GM12873 (cell line): ENCODE results near the gene WRAP73.

Experiments used
- TF ChIP-seq, protein P1 (sequence below): IDR thresholded peaks from 2 replicates; pipeline ENCODE4 v1.5.1; 2012; ENCODE audit warnings: low read depth, mild to moderate bottlenecking, moderate library complexity, low read length, control low read depth; ENCODE audit not compliant: insufficient read depth; ENCODE audit errors: missing control alignments

Gene WRAP73

GRCh38 chr1:3631320-3632260 is 18.3 kb downstream of the WRAP73 start:
- TF ChIP-seq, protein P1, sequence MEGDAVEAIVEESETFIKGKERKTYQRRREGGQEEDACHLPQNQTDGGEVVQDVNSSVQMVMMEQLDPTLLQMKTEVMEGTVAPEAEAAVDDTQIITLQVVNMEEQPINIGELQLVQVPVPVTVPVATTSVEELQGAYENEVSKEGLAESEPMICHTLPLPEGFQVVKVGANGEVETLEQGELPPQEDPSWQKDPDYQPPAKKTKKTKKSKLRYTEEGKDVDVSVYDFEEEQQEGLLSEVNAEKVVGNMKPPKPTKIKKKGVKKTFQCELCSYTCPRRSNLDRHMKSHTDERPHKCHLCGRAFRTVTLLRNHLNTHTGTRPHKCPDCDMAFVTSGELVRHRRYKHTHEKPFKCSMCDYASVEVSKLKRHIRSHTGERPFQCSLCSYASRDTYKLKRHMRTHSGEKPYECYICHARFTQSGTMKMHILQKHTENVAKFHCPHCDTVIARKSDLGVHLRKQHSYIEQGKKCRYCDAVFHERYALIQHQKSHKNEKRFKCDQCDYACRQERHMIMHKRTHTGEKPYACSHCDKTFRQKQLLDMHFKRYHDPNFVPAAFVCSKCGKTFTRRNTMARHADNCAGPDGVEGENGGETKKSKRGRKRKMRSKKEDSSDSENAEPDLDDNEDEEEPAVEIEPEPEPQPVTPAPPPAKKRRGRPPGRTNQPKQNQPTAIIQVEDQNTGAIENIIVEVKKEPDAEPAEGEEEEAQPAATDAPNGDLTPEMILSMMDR, result no peak

DNA sequence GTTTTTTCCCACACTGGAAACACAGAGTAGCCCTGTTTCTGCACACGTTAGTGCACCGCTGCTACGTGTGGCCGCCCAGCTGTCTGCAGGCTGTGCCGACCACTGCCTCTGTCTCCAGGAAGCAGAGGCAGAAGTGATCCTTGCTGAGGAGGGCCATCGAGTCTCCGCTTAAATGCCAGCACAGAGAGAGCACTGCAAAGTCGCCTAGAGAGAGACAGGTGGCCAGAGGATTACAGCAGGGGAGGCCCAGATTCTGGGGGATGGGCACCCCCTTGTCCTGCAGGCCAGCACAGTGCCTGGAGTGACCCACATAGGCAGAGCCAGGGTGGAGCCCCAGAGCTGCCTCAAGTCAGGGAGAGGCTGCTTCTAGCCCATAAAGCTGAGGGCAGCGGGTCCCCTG is 19.0 kb downstream of the WRAP73 start:
- TF ChIP-seq, protein P1, result no peak

DNA sequence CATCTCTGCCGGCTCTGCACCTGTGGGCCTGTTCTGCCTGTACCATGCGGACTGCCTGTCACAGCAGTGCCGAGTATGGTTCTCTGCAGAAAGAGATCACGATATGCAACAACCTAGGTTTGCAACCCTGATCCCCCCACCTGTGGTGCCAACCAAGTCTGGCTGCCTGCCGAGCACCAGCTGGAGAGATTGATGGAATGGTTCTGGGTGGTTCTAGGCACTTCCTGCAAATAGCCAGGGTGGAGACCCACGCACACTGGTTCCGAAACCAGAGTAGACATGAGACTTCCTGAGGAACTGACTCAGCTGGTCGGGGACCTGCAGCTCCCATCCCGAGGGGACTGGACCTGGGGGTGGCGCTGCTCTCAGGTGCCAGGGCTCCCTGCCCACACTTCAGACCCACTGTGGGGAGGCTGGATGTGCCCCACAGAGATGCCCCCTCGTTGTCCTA is 19.7 kb downstream of the WRAP73 start:
- TF ChIP-seq, protein P1, result no peak

DNA sequence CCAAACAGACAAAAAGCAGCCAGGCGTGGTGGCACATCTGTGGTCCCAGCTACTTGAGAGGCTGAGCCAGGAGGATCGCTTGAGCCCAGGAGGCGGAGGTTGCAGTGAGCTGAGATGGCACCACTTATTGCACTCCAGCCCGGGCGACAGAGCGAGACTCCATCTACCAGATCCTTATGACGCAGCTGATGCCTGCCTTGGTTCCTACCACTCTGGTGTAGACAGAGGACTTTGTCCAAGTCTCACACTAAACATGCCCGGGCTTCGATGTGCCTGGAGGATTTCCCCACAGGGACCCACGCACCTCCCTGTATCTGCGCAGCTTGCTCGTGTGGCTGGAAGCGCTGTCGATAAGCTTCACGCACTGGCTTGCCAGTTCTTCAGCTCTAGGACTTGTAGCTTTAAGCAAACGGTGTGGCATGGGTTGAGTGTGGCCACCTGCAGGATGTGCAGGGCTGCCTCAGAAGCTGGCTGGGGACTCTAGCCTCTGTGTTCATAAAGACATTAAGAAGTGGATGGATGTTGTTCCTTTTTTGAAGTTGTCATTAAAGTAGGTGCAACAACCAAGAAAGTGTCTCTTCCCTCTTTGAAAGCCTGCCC is 20.2 kb downstream of the WRAP73 start:
- TF ChIP-seq, protein P1, result no peak

DNA sequence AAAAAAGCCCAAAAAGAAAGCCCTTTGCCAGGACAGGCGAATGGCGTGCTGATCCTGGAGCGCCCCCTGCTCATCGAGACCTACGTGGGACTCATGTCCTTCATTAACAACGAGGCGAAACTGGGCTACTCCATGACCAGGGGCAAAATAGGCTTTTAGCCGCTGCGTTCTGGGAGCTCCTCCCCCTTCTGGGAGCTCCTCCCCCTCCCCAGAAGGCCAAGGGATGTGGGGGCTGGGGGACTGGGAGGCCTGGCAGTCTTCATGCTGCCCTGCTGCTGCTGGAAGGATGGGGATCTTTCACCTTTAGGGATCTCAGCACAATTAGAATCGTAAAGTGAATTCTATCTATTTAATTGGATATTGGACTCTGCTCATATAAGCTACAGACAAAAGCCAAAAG is 21.5 kb downstream of the WRAP73 start:
- TF ChIP-seq, protein P1, result no peak

DNA sequence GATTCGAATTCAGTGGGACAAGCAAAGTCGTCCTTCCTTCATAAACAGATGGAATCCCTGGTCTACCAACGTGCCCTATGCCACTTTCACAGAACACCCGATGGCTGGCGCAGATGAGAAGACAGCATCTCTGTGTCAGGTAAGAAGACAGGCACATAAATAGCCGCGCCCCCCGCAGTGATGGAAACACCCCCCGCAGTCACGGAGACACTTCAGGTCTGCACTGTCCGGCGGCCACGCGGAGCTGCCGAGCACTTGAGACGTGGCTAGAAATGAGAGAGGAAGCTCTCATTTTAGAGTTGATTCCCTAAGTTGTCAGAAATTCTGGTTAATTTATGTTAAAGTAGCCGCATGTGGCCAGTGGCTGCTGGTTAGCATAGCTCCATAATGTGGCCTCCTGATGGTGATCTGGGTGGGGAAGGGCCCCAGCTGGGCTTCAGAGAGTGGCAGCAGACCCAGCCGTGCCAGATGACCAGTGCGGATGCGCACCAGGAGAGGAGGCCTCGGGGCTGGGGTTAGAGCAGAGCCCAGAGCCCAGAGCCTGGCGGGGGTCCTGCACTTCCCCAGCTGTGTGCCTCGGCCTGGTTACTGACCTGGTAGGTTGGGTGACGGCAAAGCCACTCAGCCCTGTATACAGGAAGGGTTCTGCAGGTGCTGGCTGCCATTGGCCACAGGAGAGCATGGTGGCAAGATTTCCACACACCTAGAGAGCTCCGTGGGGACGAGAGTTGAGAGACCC is 22.2 kb downstream of the WRAP73 start:
- TF ChIP-seq, protein P1, result no peak

DNA sequence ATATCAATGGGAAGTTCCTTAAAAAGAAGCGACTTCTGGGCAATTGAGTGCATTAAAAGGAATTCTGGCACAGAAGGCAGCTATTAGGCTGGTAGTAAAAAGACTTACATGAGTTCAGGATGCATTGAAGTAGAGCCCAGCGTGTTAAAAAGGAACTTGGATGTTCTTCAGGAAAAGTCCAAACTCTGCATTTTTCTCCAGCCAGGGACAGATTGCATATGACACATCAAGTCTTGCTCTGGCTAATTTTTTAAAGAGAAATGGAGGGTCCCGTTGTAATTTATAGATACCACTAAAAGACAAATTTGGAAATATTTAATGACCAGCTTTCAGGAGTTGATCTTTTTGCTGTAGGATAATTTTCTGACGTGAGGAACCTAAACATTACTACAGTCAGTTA is 23.9 kb downstream of the WRAP73 start:
- TF ChIP-seq, protein P1, result no peak
